Loucy (cell line): ENCODE results near the gene DLL4.

Experiments used
- H2AFZ ChIP-seq: fragments of 200-600 bp; sonication (generic); 2 replicates; pipeline ENCODE4 v1.6.0; 2016; ENCODE audit warnings: antibody characterized with exemption, mild to moderate bottlenecking, low read length, moderate library complexity
- H3F3A ChIP-seq: fragments of 200-600 bp; 2 replicates; pipeline ENCODE4 v1.6.0; 2016; ENCODE audit warnings: antibody characterized with exemption, low read depth, mild to moderate bottlenecking
- H3K27me3 ChIP-seq: fragments of 200-600 bp; sonication (generic); 2 replicates; pipeline ENCODE4 v1.6.1; 2014; ENCODE audit warnings: low read length, mild to moderate bottlenecking; ENCODE audit not compliant: insufficient read depth, poor library complexity, severe bottlenecking
- H3K36me3 ChIP-seq: fragments of 200-600 bp; sonication (generic); 2 replicates; pipeline ENCODE4 v1.6.1; 2016; ENCODE audit warnings: low read length; ENCODE audit not compliant: insufficient read depth
- H3K4me1 ChIP-seq: fragments of 200-600 bp; sonication (generic); 2 replicates; pipeline ENCODE4 v1.5.1; 2014; ENCODE audit warnings: low read length, mild to moderate bottlenecking; ENCODE audit not compliant: insufficient read depth, poor library complexity, severe bottlenecking
- H3K4me2 ChIP-seq: fragments of 200-600 bp; sonication (generic); 2 replicates; pipeline ENCODE4 v1.6.0; 2014; ENCODE audit warnings: antibody characterized with exemption, low read length, low read depth, mild to moderate bottlenecking; ENCODE audit not compliant: poor library complexity, severe bottlenecking
- H3K4me3 ChIP-seq: fragments of 200-600 bp; sonication (generic); 2 replicates; pipeline ENCODE4 v1.5.1; 2014; ENCODE audit warnings: low read length, mild to moderate bottlenecking, mixed read lengths; ENCODE audit not compliant: poor library complexity, severe bottlenecking
- H3K79me2 ChIP-seq: fragments of 200-600 bp; sonication (generic); 2 replicates; pipeline ENCODE4 v1.6.1; 2014; ENCODE audit warnings: low read length; ENCODE audit not compliant: insufficient read depth
- H3K9ac ChIP-seq: fragments of 200-600 bp; sonication (generic); 2 replicates; pipeline ENCODE4 v1.6.0; 2014; ENCODE audit warnings: mild to moderate bottlenecking, low read depth, low read length, moderate library complexity; ENCODE audit not compliant: poor library complexity, severe bottlenecking
- H3K9me2 ChIP-seq: fragments of 200-600 bp; sonication (generic); replicated peaks from 2 replicates; pipeline ENCODE4 v1.6.1; 2016; ENCODE audit warnings: low read depth, low read length, mixed read lengths
- H3K9me3 ChIP-seq: fragments of 200-600 bp; sonication (generic); 2 replicates; pipeline ENCODE4 v1.6.1; 2014; ENCODE audit warnings: mild to moderate bottlenecking, antibody characterized with exemption, low read length, low read depth; ENCODE audit not compliant: insufficient read depth
- H4K20me1 ChIP-seq: fragments of 200-600 bp; sonication (generic); 2 replicates; pipeline ENCODE4 v1.6.0; 2014; ENCODE audit warnings: antibody characterized with exemption, low read length, mild to moderate bottlenecking; ENCODE audit not compliant: insufficient read depth, poor library complexity, severe bottlenecking
- CTCF ChIP-seq: fragments of 200-600 bp; sonication (generic); conservative IDR thresholded peaks from 2 replicates; pipeline ENCODE4 v1.5.1; 2014; ENCODE audit warnings: mild to moderate bottlenecking, antibody characterized with exemption, low read length
- EZH2phosphoT487 ChIP-seq: fragments of 200-600 bp; IDR thresholded peaks from 2 replicates; pipeline ENCODE4 v1.6.1; 2018; ENCODE audit warnings: antibody characterized with exemption, mild to moderate bottlenecking, moderate library complexity, borderline replicate concordance

DLL4 gene

GRCh38 chr15:40908095-40908494 is 21.0 kb upstream of the DLL4 start:
- peaks cover 35% of the 10 kb centered on the region for H3K4me1 ChIP-seq
- H3K9ac ChIP-seq: peak overlapping the region; percentile 83
- H3K27me3 ChIP-seq: no peaks in the 10 kb centered on the region
- no peaks in the 10 kb centered on the region for H3K9me2 ChIP-seq
- peaks cover 7% of the 10 kb centered on the region; the same call in 1 of the 2 replicates for H3K36me3 ChIP-seq
- no peak overlapping the region for H2AFZ ChIP-seq
- H3K4me2 ChIP-seq: peak overlapping the region; percentile 68
- no peaks in the 10 kb centered on the region for H3K9me3 ChIP-seq
- peaks cover 8% of the 10 kb centered on the region; the same call in 1 of the 2 replicates for H3K79me2 ChIP-seq
- no peaks in the 10 kb centered on the region; the same call in 1 of the 2 replicates for H3F3A ChIP-seq
- TF ChIP-seq EZH2phosphoT487 (no peak), CTCF (no peak)
- peak overlapping the region; percentile 77 for H3K4me3 ChIP-seq
- peaks cover 19% of the 10 kb centered on the region for H4K20me1 ChIP-seq

- Histone ChIP-seq H3K4me3 (no peak overlapping the region), H3K79me2 (peaks cover 8% of the 10 kb centered on the region; the same call in 1 of the 2 replicates), H3K4me2 (no peak overlapping the region), H2AFZ (no peak overlapping the region), H3K36me3 (no peaks in the 10 kb centered on the region), H4K20me1 (peaks cover 8% of the 10 kb centered on the region), H3F3A (no peaks in the 10 kb centered on the region; the same call in 1 of the 2 replicates), H3K27me3 (no peaks in the 10 kb centered on the region), H3K9me2 (no peaks in the 10 kb centered on the region), H3K9me3 (no peaks in the 10 kb centered on the region), H3K9ac (no peak overlapping the region), H3K4me1 (peaks cover 35% of the 10 kb centered on the region)
- TF ChIP-seq EZH2phosphoT487 (no peak), CTCF (no peak)
Measured at GRCh38 chr15:40909662-40910630, 19.2 kb upstream of the DLL4 start.

GRCh38 chr15:40911141-40911540 is 18.0 kb upstream of the DLL4 start:
- Histone ChIP-seq H3K4me1 (peaks cover 29% of the 10 kb centered on the region), H3K27me3 (no peaks in the 10 kb centered on the region), H3F3A (no peaks in the 10 kb centered on the region; the same call in 1 of the 2 replicates), H3K9me3 (no peaks in the 10 kb centered on the region), H3K4me2 (peak overlapping the region; percentile 14), H3K4me3 (no peak overlapping the region), H2AFZ (peak overlapping the region; percentile 25), H3K9ac (peak overlapping the region; percentile 3), H3K79me2 (no peaks in the 10 kb centered on the region), H3K9me2 (no peaks in the 10 kb centered on the region), H3K36me3 (no peaks in the 10 kb centered on the region), H4K20me1 (peaks cover under 1% of the 10 kb centered on the region)
- TF ChIP-seq EZH2phosphoT487 (no peak), CTCF (no peak)
